ENCODE data around the gene NHSL1.

DNA sequence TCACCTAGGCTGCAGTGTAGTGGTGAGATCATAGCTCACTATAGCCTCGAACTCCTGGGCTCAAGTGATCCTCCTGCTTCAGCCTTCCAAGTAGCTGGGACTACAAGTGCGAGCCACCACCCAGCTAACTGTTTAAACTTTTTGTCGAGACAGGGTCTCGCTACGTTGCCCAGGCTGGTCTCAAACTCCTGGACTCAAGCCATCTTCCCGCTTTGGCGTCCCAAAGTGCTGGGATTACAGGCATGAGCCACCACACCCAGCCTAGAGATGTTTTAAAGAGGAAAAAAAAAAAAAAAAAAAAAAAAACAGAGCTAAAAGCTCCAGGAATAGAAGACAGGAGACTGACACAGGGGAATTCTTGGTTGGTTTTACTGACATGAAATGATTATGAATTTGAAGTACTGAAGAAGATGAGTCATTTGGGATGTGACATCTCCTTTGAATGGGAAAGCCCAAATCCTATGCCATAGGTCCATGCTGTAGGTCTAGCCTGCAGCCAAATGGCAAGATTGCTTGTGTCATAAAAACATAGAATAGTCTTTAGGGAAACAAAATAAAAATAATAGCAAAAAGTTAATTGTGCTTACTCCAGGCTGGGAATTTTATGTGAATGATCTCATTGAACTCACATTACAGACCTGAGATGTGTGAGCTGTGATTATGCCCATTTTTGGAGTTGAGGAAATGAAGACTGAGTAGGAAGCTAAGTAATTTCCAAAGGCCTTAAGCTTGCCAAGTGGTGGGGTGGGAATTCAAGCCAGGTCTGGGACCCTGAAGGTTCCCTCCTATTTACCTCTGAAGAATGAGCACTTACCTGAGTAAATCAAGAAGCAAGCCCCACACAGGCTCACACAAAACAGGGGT is 24.3 kb upstream of the NHSL1 start:
- TF ChIP-seq, protein P1, sequence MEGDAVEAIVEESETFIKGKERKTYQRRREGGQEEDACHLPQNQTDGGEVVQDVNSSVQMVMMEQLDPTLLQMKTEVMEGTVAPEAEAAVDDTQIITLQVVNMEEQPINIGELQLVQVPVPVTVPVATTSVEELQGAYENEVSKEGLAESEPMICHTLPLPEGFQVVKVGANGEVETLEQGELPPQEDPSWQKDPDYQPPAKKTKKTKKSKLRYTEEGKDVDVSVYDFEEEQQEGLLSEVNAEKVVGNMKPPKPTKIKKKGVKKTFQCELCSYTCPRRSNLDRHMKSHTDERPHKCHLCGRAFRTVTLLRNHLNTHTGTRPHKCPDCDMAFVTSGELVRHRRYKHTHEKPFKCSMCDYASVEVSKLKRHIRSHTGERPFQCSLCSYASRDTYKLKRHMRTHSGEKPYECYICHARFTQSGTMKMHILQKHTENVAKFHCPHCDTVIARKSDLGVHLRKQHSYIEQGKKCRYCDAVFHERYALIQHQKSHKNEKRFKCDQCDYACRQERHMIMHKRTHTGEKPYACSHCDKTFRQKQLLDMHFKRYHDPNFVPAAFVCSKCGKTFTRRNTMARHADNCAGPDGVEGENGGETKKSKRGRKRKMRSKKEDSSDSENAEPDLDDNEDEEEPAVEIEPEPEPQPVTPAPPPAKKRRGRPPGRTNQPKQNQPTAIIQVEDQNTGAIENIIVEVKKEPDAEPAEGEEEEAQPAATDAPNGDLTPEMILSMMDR (IDR thresholded peaks at IDR 0.05; ENCODE audit: low read length) = no peak
- TF ChIP-seq EZH2 (IDR thresholded peaks at IDR 0.05; ENCODE audit: borderline replicate concordance, low read length) = no peak
